SJSA1 (cell line): ENCODE results near the gene ZNF148. TPM values are rescaled to one million over a fixed set of nuclear protein-coding genes. Genes with fewer than 3 reads are reported as not detected.

Experiments used
- DNase-seq, 2 experiments: peaks; one replicate each; pipeline ENCODE4 v3.0.0-alpha.2; 2015 to 2020; ENCODE audit warnings: low spot score in 2 of 2, low read depth in 1 of 2
- H3K27ac ChIP-seq: fragments of 250-450 bp; sonication (Bioruptor Pico); 2 replicates; pipeline ENCODE4 v1.5.1; 2020; ENCODE audit warnings: mild to moderate bottlenecking, moderate library complexity
- H3K27me3 ChIP-seq: fragments of 250-450 bp; sonication (Bioruptor Pico); replicated peaks from 2 replicates; pipeline ENCODE4 v1.5.1; 2020; ENCODE audit warnings: mild to moderate bottlenecking, moderate library complexity
- H3K36me3 ChIP-seq: fragments of 250-450 bp; sonication (Bioruptor Pico); 2 replicates; pipeline ENCODE4 v1.5.1; 2020; ENCODE audit warnings: mild to moderate bottlenecking
- H3K4me1 ChIP-seq: fragments of 250-450 bp; sonication (Bioruptor Pico); replicated peaks from 2 replicates; pipeline ENCODE4 v1.6.1; 2021; ENCODE audit warnings: mild to moderate bottlenecking
- H3K4me3 ChIP-seq: fragments of 250-450 bp; sonication (Bioruptor Pico); 2 replicates; pipeline ENCODE4 v1.5.1; 2020; ENCODE audit warnings: mild to moderate bottlenecking
- H3K9me3 ChIP-seq: fragments of 250-450 bp; sonication (Bioruptor Pico); replicated peaks from 2 replicates; pipeline ENCODE4 v1.5.1; 2020; ENCODE audit warnings: mild to moderate bottlenecking
- total RNA-seq: library from RNA; depleted of rRNA; stranded (reverse); fragments of >200 nt; shearing (Covaris generic); gene quantifications from 2 replicates; pipeline ENCODE4 v1.2.3, GENCODE V29; 2014; rRNA removed

The ZNF148 gene
- total RNA-seq, 1 experiment from 2014 or later: 25.5 TPM

DNA sequence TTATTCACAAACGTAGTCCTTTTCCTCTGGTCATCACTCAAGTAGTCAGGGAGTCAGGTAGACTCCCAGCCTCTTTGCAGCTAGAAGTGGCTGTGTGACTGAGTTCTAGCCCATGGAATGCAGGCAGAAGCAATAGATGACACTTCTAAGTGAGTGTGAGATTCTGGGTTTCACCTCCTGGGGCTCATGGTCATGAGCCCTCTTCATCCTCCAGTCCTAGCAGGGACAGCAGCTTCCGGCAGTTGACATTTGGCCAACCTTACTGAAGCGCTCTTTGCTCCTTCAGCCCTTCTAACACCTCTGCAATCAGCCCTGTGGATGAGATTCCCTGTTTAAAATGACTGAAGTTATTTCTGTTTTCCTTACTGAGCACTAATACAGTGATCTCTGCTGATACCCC is 184.3 kb downstream of the ZNF148 start:
- Histone ChIP-seq H3K27ac (no peak overlapping the region), H3K4me1 (peaks cover 19% of the 10 kb centered on the region), H3K9me3 (no peaks in the 10 kb centered on the region), H3K36me3 (no peaks in the 10 kb centered on the region), H3K4me3 (no peak overlapping the region), H3K27me3 (no peaks in the 10 kb centered on the region)
- DNase-seq: no peak

DNA sequence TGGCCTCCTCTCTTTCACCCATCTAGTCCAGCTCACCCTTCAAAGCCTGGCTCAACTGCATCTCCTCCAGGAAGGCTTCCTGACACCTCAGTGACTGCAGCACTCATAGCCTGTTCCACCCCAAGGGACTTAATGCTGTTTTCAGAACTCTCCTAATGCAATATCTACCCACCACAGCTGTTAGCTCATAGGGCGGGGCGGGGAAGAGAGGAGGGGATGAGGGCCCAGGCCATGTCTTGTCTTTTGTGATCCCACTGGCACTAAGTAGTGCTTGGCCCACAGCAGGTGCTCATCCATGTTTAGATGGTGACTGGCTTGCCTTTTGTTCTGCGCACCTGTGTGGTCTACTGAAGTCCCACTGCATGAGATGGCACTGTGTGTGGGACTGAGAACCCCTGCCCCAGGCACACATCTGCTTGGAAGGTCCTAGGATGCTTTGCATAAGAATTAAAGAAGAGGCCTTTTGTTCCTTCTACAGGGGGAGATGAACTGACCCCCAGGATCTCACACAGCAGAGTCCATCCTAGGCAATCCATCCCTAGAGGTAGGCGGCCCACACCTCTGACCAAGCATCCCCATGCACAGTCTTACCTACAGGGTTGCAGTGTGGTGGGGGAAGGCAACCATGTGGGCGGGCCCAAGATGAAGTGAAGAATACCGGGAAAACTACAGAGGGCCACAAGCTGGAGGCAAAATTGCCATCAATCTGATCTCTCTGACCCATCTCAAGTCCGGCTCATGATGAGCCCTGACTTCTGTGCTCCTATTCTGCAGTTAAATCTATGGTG is 185.6 kb downstream of the ZNF148 start:
- no peaks in the 10 kb centered on the region for H3K27me3 ChIP-seq
- no peak overlapping the region for H3K27ac ChIP-seq
- H3K4me3 ChIP-seq: no peak overlapping the region
- no peaks in the 10 kb centered on the region for H3K9me3 ChIP-seq
- DNase-seq: no peak
- H3K36me3 ChIP-seq: no peaks in the 10 kb centered on the region
- H3K4me1 ChIP-seq: peaks cover 7% of the 10 kb centered on the region

DNA sequence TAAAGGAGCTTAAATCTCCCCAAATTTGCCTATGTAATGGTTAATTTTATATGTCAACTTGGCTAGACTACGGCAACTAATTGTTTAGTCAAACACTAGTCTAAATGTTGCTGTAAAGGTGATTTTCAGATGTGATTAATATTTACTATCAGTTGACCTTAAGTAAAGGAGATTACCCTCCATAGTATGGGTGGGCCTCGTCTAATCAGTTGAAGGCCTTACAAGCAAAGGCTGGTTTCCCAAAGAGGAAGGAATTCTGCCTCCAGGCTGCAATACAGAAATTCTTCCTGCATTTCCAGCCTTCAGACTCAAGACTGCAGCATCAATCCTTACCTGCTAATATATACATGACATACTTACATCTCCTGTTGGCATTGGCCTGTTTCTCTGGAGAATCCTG is 186.2 kb downstream of the ZNF148 start:
- no peaks in the 10 kb centered on the region for H3K9me3 ChIP-seq
- H3K27ac ChIP-seq: no peak overlapping the region
- DNase-seq: no peak
- no peak overlapping the region for H3K4me3 ChIP-seq
- peaks cover under 1% of the 10 kb centered on the region for H3K4me1 ChIP-seq
- H3K36me3 ChIP-seq: no peaks in the 10 kb centered on the region
- H3K27me3 ChIP-seq: no peaks in the 10 kb centered on the region

DNA sequence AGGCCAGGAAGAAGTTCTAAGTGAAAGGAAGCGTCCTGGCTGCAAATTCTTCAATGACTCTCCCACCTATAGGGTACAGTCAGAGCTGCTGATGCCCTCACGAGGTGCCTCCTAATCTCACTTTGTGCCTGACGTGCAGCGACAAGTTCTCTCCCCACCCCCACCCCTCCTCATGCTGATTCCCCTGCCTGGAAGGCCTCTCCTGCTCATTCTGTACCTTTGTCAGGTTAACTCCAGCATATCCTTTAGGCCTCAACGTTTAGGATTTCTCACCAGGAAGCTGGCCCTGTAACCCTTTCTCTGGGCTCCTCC is 187.6 kb downstream of the ZNF148 start:
- Histone ChIP-seq H3K27ac (no peak overlapping the region), H3K4me3 (no peak overlapping the region), H3K36me3 (no peaks in the 10 kb centered on the region), H3K27me3 (no peaks in the 10 kb centered on the region), H3K4me1 (no peaks in the 10 kb centered on the region; the same call in 1 of the 2 replicates), H3K9me3 (no peaks in the 10 kb centered on the region)
- DNase-seq: no peak

DNA sequence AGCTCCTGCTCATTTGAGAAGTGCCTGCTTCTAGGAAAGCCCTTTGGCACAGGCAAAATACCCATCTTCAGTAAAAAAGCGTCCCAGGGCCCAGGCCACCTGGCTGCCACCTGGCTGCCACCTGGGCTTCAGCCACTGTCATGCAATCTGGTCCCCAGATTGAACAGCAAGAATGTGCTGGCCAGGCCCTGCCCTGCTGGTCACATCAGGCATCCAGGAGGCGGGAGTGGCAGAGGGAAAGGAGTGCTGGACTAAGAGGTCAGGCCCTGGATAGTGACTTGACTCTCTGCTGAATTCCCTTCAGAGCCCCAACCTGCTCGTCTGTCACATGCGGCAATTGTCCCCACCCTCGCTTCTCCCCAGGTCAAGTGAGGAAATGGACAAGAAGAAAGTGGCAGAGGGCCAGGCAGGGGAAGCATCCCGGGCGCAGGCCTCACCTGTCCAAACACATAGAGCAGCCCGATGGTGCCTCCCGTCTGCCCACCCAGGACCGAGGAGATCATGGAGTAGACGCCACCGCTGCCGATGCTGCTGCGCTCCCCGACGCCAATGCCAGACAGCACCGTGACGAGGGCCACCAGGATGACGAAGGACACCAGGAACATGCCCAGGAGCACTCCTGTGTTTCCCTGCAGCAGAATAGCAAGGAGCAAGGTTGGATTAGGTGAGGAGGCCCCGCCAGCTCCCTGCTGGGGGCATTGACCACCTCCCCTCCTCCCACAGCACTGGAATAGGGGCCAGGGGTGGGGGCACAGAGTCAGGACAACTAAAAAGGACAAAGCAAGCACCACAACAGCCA is 188.1 kb downstream of the ZNF148 start:
- no peak for DNase-seq
- H3K27ac ChIP-seq: no peak overlapping the region
- no peak overlapping the region for H3K4me3 ChIP-seq
- no peaks in the 10 kb centered on the region for H3K36me3 ChIP-seq
- H3K27me3 ChIP-seq: no peaks in the 10 kb centered on the region
- H3K4me1 ChIP-seq: no peaks in the 10 kb centered on the region; the same call in 1 of the 2 replicates
- no peaks in the 10 kb centered on the region for H3K9me3 ChIP-seq

DNA sequence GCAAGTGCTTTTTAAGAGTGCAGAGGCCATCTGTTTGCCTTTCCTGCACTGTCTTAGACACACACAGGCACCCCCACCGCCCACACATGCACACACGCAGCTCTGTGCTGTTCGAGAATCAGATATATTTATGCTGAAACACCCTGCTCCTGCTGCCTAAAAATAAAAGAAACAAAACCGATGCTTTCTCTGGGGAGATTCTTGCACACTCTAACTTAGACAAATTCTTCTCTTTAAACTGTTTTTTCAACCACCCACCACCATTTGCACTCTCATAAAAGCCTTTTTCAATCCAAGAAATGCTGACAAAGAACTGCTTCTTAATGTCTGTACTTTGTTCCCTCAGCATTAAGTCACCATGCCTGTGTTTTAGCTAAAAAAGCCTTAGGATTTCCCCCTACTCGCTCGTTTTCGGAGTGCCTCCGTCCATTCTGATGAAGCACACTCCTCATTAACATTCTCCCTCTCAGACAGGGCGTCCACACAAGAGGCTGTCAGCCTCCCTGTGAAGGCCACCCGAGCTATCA is 188.8 kb downstream of the ZNF148 start:
- DNase-seq: no peak
- Histone ChIP-seq H3K27ac (no peak overlapping the region), H3K4me3 (no peak overlapping the region), H3K36me3 (no peaks in the 10 kb centered on the region), H3K4me1 (no peaks in the 10 kb centered on the region), H3K27me3 (no peaks in the 10 kb centered on the region), H3K9me3 (no peaks in the 10 kb centered on the region)

DNA sequence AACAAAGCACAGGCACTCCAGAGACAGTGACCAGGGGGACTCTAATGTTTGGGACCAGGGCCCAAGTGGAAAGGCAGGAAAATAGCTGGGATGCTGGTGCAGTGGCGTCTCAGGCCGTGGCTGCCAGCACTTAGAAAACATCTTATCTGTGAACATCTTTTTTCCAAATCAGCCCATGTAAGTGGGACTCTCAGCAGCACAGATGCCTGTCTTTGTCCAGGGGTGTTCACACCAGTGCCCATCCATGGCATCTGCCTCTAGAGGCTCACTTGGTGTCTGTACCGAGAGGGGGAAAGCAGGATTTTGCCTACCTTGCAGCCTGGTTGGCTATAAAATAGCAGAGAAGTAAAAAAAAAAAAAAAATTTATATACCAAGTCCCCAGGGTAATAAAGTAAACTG is 189.3 kb downstream of the ZNF148 start:
- Histone ChIP-seq H3K27ac (no peak overlapping the region), H3K9me3 (no peaks in the 10 kb centered on the region), H3K36me3 (no peaks in the 10 kb centered on the region), H3K27me3 (no peaks in the 10 kb centered on the region), H3K4me3 (no peak overlapping the region), H3K4me1 (no peaks in the 10 kb centered on the region)
- no peak for DNase-seq

DNA sequence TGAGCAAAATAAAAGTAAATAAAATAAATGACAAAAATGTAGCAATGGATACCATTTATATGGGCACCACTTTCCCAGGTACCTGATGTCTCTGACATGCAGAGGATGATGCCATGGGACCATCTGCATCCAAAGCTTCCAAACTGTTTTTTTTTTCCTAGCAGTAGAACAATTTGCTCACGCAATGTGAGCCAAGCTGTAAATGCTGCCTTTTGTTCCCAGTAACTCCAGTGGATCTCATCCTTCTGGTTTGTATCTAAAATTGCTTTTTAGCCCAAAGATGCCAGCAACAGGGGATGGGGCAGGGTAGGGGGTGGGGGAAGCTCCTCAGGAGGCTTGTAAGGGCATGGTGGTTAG is 195.3 kb downstream of the ZNF148 start:
- Histone ChIP-seq H3K27ac (no peak overlapping the region), H3K4me1 (no peaks in the 10 kb centered on the region), H3K9me3 (no peaks in the 10 kb centered on the region), H3K36me3 (no peaks in the 10 kb centered on the region), H3K4me3 (no peak overlapping the region), H3K27me3 (no peaks in the 10 kb centered on the region)
- no peak for DNase-seq

DNA sequence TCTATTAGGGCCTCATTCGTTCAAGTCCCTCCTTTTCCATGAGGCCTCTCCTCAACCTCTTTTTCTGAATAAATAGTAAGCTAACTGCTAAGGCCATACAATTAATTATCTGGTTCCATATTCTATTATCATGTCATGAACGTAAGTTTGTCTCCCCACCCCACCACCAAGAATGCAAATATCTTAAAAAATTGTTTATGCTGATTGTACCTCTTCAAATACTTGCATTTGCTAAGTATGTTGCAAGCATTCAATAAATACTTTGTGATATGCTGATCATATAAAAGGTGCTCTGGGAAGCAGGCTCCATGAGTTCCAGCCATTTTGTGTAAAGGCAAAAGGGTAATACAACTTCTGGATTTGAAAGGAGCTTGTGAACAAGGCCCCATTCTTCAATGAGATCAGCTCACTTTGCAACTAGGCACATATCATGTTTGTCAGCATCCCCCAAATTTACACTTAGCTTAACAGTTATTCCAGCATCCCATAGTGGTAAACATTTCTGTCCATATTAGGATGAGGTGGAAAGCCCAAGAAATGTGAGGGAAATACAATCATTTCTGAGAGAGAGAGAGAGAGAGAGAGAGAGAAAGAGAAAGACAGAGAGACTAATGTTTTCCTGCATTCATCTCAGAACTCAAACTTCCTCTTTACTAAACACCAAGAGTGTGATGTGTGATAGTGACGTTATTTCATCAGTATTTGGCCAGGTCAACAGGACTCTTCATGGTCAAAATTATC is 195.8 kb downstream of the ZNF148 start:
- no peaks in the 10 kb centered on the region for H3K27me3 ChIP-seq
- no peak for DNase-seq
- H3K4me1 ChIP-seq: no peaks in the 10 kb centered on the region
- H3K27ac ChIP-seq: no peak overlapping the region
- H3K9me3 ChIP-seq: no peaks in the 10 kb centered on the region
- H3K36me3 ChIP-seq: no peaks in the 10 kb centered on the region
- H3K4me3 ChIP-seq: no peak overlapping the region

DNA sequence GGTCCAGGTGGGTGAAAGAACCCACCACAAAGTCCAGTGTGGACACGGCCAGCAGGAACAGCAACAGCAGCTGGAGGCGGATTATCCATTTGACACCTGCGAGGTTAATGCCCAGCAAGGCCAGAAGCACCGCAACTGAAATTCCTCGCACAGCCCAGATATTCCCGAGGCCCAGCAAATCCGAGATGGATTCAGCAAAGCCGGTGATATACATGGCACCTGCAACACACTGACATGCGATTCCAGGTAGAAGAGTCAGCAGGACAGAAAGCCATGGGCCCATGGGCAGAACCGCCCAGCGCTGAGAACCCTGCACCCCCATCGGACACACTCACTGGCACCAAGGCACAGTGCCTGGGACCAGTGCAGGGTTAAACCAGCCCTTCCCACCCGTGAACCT is 197.4 kb downstream of the ZNF148 start:
- no peaks in the 10 kb centered on the region for H3K4me1 ChIP-seq
- H3K27me3 ChIP-seq: no peaks in the 10 kb centered on the region
- H3K9me3 ChIP-seq: no peaks in the 10 kb centered on the region
- no peak overlapping the region for H3K4me3 ChIP-seq
- H3K27ac ChIP-seq: no peak overlapping the region
- no peak for DNase-seq
- no peaks in the 10 kb centered on the region for H3K36me3 ChIP-seq

Other genes starting within 250 kb of the ZNF148 start
- 6.3 and 12.4 TPM in 2 replicates for gene SLC12A8, start 162.6 kb downstream of the ZNF148 start, total RNA-seq
- 78.2 and 86.3 TPM in 2 replicates for gene SNX4, start 144.9 kb upstream of the ZNF148 start, total RNA-seq
- 4.2 and 7.6 TPM in 2 replicates for gene OSBPL11, start 220.2 kb upstream of the ZNF148 start, total RNA-seq